Caco-2 (cell line): Measurements from ENCODE around the gene KCTD5. TPM values are rescaled to one million over a fixed set of nuclear protein-coding genes. Genes with fewer than 3 reads are reported as not detected.

ENCODE experiments used
- BruUV-seq: library from RNA; stranded (reverse); fragments of 400-500 nt; replicated peaks from 2 replicates; lab custom pipeline; 2021; lab: Mats Ljungman, UMichigan
- CTCF ChIA-PET: fragments of 300-600 bp; sonication (Branson Sonifier 250); formaldehyde crosslinking; loops from one replicate; lab custom pipeline; 2022; ENCODE audit warnings: antibody characterized with exemption; lab: Charles Lee
- POLR2A ChIA-PET: fragments of 300-600 bp; sonication (Branson Sonifier 250); formaldehyde crosslinking; loops from one replicate; lab custom pipeline; 2022; ENCODE audit warnings: antibody characterized with exemption; lab: Charles Lee
- DNase-seq, 2 experiments: peaks; one replicate each; pipeline versions ENCODE4 v3.0.0 to v3.0.0-alpha.2; 2020 to 2022
- H3K27me3 ChIP-seq: replicated peaks from 2 replicates; pipeline ENCODE4 v1.6.0; 2011; ENCODE audit warnings: low read length; ENCODE audit not compliant: control insufficient read depth, insufficient read depth
- H3K36me3 ChIP-seq: 2 replicates; pipeline ENCODE4 v1.5.1; 2011; ENCODE audit warnings: low read length; ENCODE audit not compliant: control insufficient read depth, insufficient read depth
- H3K4me1 ChIP-seq: fragments of 250-450 bp; sonication (Bioruptor Pico); 2 replicates; pipeline ENCODE4 v1.5.1; 2020; ENCODE audit warnings: mild to moderate bottlenecking
- H3K4me3 ChIP-seq: 2 replicates; pipeline ENCODE4 v1.5.1; 2011; ENCODE audit warnings: low read depth, mild to moderate bottlenecking, control low read depth, low read length
- H3K9me3 ChIP-seq: fragments of 250-450 bp; sonication (Bioruptor Pico); 2 replicates; pipeline ENCODE4 v1.5.1; 2020; ENCODE audit warnings: mild to moderate bottlenecking, moderate library complexity
- H3K27ac Mint-ChIP-seq: one replicate; pipeline ENCODE4 v1.8.0; 2022; ENCODE audit warnings: mixed read lengths; ENCODE audit not compliant: unreplicated experiment
- H3K27me3 Mint-ChIP-seq: one replicate; pipeline ENCODE4 v1.8.0; 2022; ENCODE audit warnings: mixed read lengths; ENCODE audit not compliant: insufficient read depth, unreplicated experiment
- H3K36me3 Mint-ChIP-seq: one replicate; pipeline ENCODE4 v1.8.0; 2022; ENCODE audit warnings: mild to moderate bottlenecking, mixed read lengths; ENCODE audit not compliant: insufficient read depth, unreplicated experiment
- H3K4me1 Mint-ChIP-seq: one replicate; pipeline ENCODE4 v1.8.0; 2022; ENCODE audit warnings: low read depth, mixed read lengths; ENCODE audit not compliant: unreplicated experiment
- H3K4me3 Mint-ChIP-seq: one replicate; pipeline ENCODE4 v1.8.0; 2022; ENCODE audit warnings: mild to moderate bottlenecking, moderate library complexity, mixed read lengths; ENCODE audit not compliant: unreplicated experiment
- H3K9me3 Mint-ChIP-seq: one replicate; pipeline ENCODE4 v1.8.0; 2022; ENCODE audit warnings: mixed read lengths; ENCODE audit not compliant: unreplicated experiment
- intact Hi-C: fragments of 100-400 bp; cut with micrococcal nuclease; formaldehyde crosslinking; loops from one replicate; pipeline ENCODE4 v1.10.0; 2022; ENCODE audit not compliant: unreplicated experiment
- total RNA-seq: library from RNA; stranded (reverse); gene quantifications from 2 replicates; pipeline ENCODE4 v1.2.3, GENCODE V29; 2022
- TF ChIP-seq, protein P1 (sequence below), 2 experiments: fragments of 200-600 bp in 1 of 2; IDR thresholded peaks; 1 replicate in 1 of 2; 2 replicates in 1 of 2; pipeline versions ENCODE4 v1.5.1 to v1.8.0; 2011 to 2022; ENCODE audit warnings: antibody characterized with exemption in 1 of 2, control low read depth in 1 of 2, inconsistent platforms in 1 of 2, low read depth in 1 of 2, low read length in 1 of 2, mild to moderate bottlenecking in 1 of 2, moderate library complexity in 1 of 2; ENCODE audit not compliant: insufficient read depth in 1 of 2, severe bottlenecking in 1 of 2, unreplicated experiment in 1 of 2

KCTD5 gene
- total RNA-seq, 1 experiment from 2014 or later, result 30.4 TPM

DNA sequence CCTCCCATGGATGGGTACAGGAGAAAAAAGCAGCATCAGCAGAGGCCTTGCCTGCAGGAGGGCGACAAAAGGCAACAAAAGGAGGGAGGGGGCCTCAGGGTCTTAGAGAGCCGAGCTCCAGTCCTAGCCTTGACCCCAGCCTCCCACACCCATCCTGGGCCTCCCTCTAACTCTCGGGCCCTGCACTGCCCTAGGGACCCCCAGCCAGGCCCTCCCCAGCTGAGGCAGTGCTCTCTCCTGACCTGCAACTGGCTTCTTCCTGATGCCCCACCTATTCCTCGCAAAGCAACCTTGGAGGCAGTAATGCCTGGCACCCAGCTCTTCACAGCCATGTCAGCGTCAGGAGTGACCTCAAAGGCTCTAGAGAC is 54.9 kb downstream of the KCTD5 start:
- Mint-ChIP-seq H3K27ac (no peak overlapping the region), H3K4me3 (no peak overlapping the region), H3K9me3 (no peaks in the 10 kb centered on the region), H3K36me3 (no peaks in the 10 kb centered on the region), H3K4me1 (no peaks in the 10 kb centered on the region), H3K27me3 (no peaks in the 10 kb centered on the region)
- TF ChIP-seq, protein P1, sequence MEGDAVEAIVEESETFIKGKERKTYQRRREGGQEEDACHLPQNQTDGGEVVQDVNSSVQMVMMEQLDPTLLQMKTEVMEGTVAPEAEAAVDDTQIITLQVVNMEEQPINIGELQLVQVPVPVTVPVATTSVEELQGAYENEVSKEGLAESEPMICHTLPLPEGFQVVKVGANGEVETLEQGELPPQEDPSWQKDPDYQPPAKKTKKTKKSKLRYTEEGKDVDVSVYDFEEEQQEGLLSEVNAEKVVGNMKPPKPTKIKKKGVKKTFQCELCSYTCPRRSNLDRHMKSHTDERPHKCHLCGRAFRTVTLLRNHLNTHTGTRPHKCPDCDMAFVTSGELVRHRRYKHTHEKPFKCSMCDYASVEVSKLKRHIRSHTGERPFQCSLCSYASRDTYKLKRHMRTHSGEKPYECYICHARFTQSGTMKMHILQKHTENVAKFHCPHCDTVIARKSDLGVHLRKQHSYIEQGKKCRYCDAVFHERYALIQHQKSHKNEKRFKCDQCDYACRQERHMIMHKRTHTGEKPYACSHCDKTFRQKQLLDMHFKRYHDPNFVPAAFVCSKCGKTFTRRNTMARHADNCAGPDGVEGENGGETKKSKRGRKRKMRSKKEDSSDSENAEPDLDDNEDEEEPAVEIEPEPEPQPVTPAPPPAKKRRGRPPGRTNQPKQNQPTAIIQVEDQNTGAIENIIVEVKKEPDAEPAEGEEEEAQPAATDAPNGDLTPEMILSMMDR (IDR thresholded peaks at IDR 0.05; ENCODE audit: insufficient read depth in 1 of 2, low read depth in 1 of 2, low read length in 1 of 2, severe bottlenecking in 1 of 2, unreplicated experiment in 1 of 2), result no peak
- intact Hi-C loops, result no loop called here
- POLR2A ChIA-PET, result no interaction called here
- Histone ChIP-seq H3K9me3 (no peaks in the 10 kb centered on the region), H3K4me1 (no peaks in the 10 kb centered on the region), H3K36me3 (no peaks in the 10 kb centered on the region), H3K4me3 (no peak overlapping the region), H3K27me3 (no peaks in the 10 kb centered on the region)
- BruUV-seq, result no TSS peak
- CTCF ChIA-PET, result no interaction called here
- no peak for DNase-seq

DNA sequence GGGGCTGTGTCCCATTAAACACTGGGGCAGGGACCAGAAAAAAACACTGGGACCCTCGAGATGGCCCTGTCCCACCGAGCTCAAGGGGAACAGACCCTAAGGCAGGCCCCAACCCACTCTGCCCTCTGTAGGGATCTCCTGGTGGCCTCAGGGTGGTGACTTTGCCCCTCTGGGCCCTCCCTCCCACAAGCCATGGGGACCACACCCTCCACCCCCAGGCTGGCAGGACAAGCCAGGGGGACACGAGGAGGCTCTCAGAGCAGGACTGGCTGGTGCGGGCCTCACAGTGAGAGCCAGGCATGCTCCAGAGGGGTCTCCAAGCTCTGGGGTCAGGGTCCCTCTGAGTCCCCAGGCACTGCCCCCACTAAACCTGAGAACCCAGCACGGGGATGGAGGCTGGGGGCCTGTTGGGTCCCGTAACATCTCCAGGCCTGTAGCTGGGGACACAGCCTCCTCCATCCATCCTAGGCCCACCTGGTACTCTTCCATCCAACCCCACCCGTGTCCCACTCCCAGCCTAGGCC is 55.6 kb downstream of the KCTD5 start:
- H3K27me3 ChIP-seq, result no peaks in the 10 kb centered on the region
- H3K9me3 Mint-ChIP-seq, result no peaks in the 10 kb centered on the region
- no peaks in the 10 kb centered on the region for H3K27me3 Mint-ChIP-seq
- no peak for DNase-seq
- H3K36me3 Mint-ChIP-seq, result no peaks in the 10 kb centered on the region
- ChIA-PET CTCF (interaction anchor here (0.6 kb wide), 1 partner anchor 22 kb away, joined by 3 read pairs; no protein-coding TSS in a partner anchor), POLR2A (interaction anchor here (1.7 kb wide), 1 partner anchor 14 kb away, joined by 5 read pairs; the partner anchor contains the start of gene SRRM2)
- H3K4me3 ChIP-seq, result no peak overlapping the region
- H3K27ac Mint-ChIP-seq, result no peak overlapping the region
- H3K4me1 ChIP-seq, result no peaks in the 10 kb centered on the region
- TF ChIP-seq, protein P1 (IDR thresholded peaks at IDR 0.05; ENCODE audit: insufficient read depth in 1 of 2, low read depth in 1 of 2, low read length in 1 of 2, severe bottlenecking in 1 of 2, unreplicated experiment in 1 of 2), result no peak
- H3K9me3 ChIP-seq, result no peaks in the 10 kb centered on the region
- H3K36me3 ChIP-seq, result no peaks in the 10 kb centered on the region
- H3K4me3 Mint-ChIP-seq, result no peak overlapping the region
- no TSS peak for BruUV-seq
- intact Hi-C loops, result no loop called here
- no peaks in the 10 kb centered on the region for H3K4me1 Mint-ChIP-seq

GRCh38 chr16:2738615-2739014 is 56.3 kb downstream of the KCTD5 start:
- BruUV-seq, result no TSS peak
- Histone ChIP-seq H3K4me1 (no peaks in the 10 kb centered on the region), H3K27me3 (no peaks in the 10 kb centered on the region), H3K9me3 (no peaks in the 10 kb centered on the region), H3K36me3 (no peaks in the 10 kb centered on the region), H3K4me3 (no peak overlapping the region)
- TF ChIP-seq, protein P1 (IDR thresholded peaks at IDR 0.05; ENCODE audit: insufficient read depth in 1 of 2, low read depth in 1 of 2, low read length in 1 of 2, severe bottlenecking in 1 of 2, unreplicated experiment in 1 of 2), result no peak
- intact Hi-C loops, result no loop called here
- DNase-seq, result no peak
- CTCF ChIA-PET, result interaction anchor here (0.6 kb wide), 1 partner anchor 22 kb away, joined by 3 read pairs; no protein-coding TSS in a partner anchor
- POLR2A ChIA-PET, result interaction anchor here (1.7 kb wide), 1 partner anchor 13 kb away, joined by 5 read pairs; the partner anchor contains the start of gene SRRM2
- no peaks in the 10 kb centered on the region for H3K36me3 Mint-ChIP-seq
- no peak overlapping the region for H3K4me3 Mint-ChIP-seq
- no peak overlapping the region for H3K27ac Mint-ChIP-seq
- H3K9me3 Mint-ChIP-seq, result no peaks in the 10 kb centered on the region
- H3K4me1 Mint-ChIP-seq, result no peaks in the 10 kb centered on the region
- no peaks in the 10 kb centered on the region for H3K27me3 Mint-ChIP-seq
